Left lobe of liver (tissue), 2 donors: ENCODE results near the gene SPATA25. TPM values are rescaled to one million over a fixed set of nuclear protein-coding genes. Genes with fewer than 3 reads are reported as not detected.
"Not testable (repeated sequence)": the region's sequence is repeated elsewhere in the genome, so short reads cannot be mapped to it uniquely, and the experiment has no call there.

Source experiments
- ATAC-seq: fragments of 200-7000 bp; cut with Tn5 transposase; one replicate; pipeline ENCODE4 v1.9.1; 2020; ENCODE audit warnings: mild to moderate bottlenecking, moderate library complexity
- DNase-seq: peaks from one replicate; pipeline ENCODE4 v3.0.0-alpha.2; 2020; ENCODE audit warnings: low spot score
- total RNA-seq: library from RNA; stranded (reverse); gene quantifications from one replicate; pipeline ENCODE4 v1.2.1, GENCODE V29; 2021
- donor health status: DM: no; HTN: no; CAD: no; lungs with moderate emphysema.
- donor health status: DM: no; HTN: yes; CAD: no.

The SPATA25 gene, protein sequence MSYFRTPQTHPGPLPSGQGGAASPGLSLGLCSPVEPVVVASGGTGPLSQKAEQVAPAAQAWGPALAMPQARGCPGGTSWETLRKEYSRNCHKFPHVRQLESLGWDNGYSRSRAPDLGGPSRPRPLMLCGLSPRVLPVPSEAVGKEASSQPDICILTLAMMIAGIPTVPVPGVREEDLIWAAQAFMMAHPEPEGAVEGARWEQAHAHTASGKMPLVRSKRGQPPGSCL
- 4.2 TPM for total RNA-seq

DNA sequence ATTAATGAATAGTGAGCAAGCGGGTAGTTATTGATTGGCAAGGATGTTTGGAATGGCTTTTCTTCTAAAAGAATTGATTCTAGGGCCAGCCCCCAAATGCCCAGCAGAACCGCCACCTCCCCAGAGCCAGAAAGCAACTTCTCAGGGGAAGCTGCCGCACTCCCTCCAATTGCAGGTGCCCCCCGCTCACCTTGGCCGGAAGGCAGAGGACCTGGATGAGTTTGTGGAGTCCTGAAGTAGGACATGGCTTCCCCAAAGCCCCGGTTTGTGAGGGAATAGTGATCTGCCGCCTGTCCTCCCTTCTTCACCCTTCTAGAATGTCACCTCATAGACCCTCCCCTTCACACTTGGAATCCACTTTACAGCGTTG lies at the start of gene SPATA25:
TSS of gene SPATA25 (minus strand) at position 277 of the 370 bp plus-strand sequence. CDS start at position 245, 32 bp downstream.
- DNase-seq (no peak), ATAC-seq (no peak)

GRCh38 chr20:45935416-45936046 lies 48.1 kb upstream of the SPATA25 start:
- peak; percentile 17 for ATAC-seq
- no peak for DNase-seq

GRCh38 chr20:45934586-45935415 lies 47.4 kb upstream of the SPATA25 start, which contains the start of gene PCIF1:
Gene PCIF1, plus strand, starts transcription at chr20:45934683. Its CDS starts 4,317 bp downstream, at chr20:45939000.
- peak; percentile 92 for ATAC-seq

DNA sequence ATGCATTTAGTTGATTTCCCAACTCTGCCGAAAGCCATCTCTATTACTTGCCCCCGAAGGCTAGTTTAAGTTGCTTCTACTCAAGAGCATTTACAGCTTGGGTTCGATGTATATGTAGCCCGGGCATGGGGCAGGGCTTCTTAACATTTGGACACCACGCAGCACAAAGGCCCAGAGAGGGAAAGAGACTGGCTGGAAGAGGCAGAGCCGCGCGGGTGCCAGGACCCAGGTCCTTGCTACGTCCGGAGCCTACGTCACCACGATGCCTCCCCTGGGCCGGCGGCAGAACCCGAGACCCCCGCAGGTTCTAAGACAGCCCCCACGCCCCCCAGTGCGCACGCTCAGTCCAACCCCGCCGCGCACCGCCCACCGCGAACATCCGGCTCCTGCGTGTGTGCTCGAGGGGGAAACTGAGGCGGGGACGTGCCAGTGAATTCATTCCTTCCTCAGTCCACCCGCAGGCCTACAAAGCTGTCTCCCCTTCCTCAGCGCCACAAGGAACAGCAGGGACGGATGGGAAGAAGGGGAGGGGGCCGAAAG lies 46.7 kb upstream of the SPATA25 start:
- ATAC-seq (peak; percentile 16), DNase-seq (no peak)

More at GRCh38 chr20:45934586-45935415, 47.4 kb upstream of the SPATA25 start, which contains the start of gene PCIF1:
- peak; percentile 99 for DNase-seq

- peak; percentile 70 for DNase-seq
- ATAC-seq: peak; percentile 46
Observed at GRCh38 chr20:45933266-45934045, 46.0 kb upstream of the SPATA25 start.

DNA sequence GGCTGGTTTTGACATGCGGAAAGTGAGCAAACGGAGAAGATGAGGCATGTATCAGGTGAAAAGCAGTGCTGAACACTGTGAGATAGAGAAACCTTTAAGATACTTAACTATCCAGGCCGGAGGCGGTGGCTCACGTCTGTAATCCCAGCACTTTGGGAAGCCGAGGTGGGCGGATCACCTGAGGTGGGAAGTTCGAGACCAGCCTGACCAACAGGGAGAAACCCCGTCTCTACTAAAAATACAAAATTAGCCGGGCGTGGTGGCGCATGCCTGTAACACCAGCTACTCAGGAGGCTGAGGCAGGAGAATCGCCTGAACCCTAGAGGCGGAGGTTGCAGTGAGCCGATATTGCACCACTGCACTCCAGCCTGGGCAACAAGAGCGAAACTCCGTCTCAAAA lies 44.3 kb upstream of the SPATA25 start:
- ATAC-seq, DNase-seq: not testable (repeated sequence)

- ATAC-seq: peak; percentile 37
- no peak for DNase-seq
Observed at GRCh38 chr20:45927071-45927878, 39.9 kb upstream of the SPATA25 start.

GRCh38 chr20:45926731-45927070 lies 39.3 kb upstream of the SPATA25 start:
- no peak for DNase-seq
- no peak for ATAC-seq

- DNase-seq (no peak), ATAC-seq (no peak)
Observed at GRCh38 chr20:45925821-45926506, 38.5 kb upstream of the SPATA25 start.

GRCh38 chr20:45924391-45925261 lies 37.2 kb upstream of the SPATA25 start:
- DNase-seq: no peak
- peak; percentile 85 for ATAC-seq

GRCh38 chr20:45921337-45922189 lies 34.1 kb upstream of the SPATA25 start:
- ATAC-seq: no peak
- DNase-seq: no peak

DNA sequence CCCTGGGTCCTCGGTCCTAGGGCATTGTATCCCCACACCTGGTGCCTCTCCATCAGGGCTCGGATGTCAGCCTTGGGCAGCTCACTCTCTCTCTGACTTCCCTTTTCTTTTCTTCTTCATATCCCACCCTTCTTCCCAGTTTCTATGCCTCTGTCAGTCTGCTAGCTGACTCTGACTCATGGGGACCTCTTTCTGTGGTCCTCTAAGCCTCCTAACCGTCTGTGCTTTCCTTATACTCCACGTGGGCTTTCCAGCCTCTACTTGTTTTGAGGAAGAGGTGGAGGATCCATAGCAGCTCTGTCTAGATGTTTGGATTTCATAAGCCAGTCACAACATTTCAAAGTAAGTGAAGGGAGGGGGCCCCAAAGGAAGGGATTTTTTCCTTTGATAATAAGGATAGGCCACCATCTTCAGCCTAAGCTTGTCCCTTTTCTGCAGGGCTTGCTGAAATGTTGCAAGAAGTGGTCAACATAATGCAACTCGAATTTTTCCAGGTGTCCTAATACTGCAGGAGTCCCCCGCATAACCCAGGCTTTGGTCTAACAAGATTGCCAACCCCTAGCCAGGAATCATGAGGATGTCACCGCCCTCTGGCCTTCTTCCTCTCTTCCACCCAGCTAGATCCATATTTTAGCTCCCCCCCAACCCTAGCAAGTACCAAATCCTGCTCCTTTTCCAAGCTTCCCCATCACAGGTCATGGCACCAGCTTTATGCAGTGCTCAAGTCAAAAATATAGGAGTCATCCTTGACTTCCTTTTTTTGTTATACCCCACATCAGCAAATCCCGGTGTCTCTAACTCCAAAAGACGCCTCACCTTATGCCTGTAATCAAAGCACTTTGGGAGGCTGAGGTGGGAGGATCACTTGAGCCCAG lies 33.3 kb upstream of the SPATA25 start:
- ATAC-seq: no peak
- DNase-seq: no peak

- ATAC-seq: peak; percentile 10
- DNase-seq: no peak
Observed at GRCh38 chr20:45919542-45920399, 32.3 kb upstream of the SPATA25 start.

- ATAC-seq: no peak
- DNase-seq: no peak
Observed at GRCh38 chr20:45918779-45919537, 31.5 kb upstream of the SPATA25 start.
